ENCODE data around the gene RNF126.

The RNF126 gene

GRCh38 chr19:678791-679388 lies 15.9 kb upstream of the RNF126 start:
- H3K4me3 ChIP-seq (ENCODE audit: low read depth, low read length) = peak overlapping the region; percentile 54
- no peak for TF ChIP-seq CTCF (IDR thresholded peaks at IDR 0.05; ENCODE audit: low read depth, low read length, missing control alignments)
- DNase-seq (ENCODE audit: low read depth) = no peak
- in situ Hi-C loops (cut with HindIII; ENCODE audit: low sequenced_read_pairs) = no loop called here

GRCh38 chr19:677601-678436 lies 14.8 kb upstream of the RNF126 start:
- DNase-seq (ENCODE audit: low read depth) = no peak
- peak overlapping the region; percentile 56 for H3K4me3 ChIP-seq (ENCODE audit: low read depth, low read length)

GRCh38 chr19:677201-677600 lies 14.2 kb upstream of the RNF126 start:
- peak; percentile 35 for DNase-seq (ENCODE audit: low read depth)
- no peak for TF ChIP-seq CTCF (IDR thresholded peaks at IDR 0.05; ENCODE audit: low read depth, low read length, missing control alignments)
- in situ Hi-C loops (cut with HindIII; ENCODE audit: low sequenced_read_pairs) = no loop called here
- H3K4me3 ChIP-seq (ENCODE audit: low read depth, low read length) = peak overlapping the region; percentile 56

More at GRCh38 chr19:677601-678436, 14.8 kb upstream of the RNF126 start:
- in situ Hi-C loops (cut with HindIII; ENCODE audit: low sequenced_read_pairs) = no loop called here
- no peak for TF ChIP-seq CTCF (IDR thresholded peaks at IDR 0.05; ENCODE audit: low read depth, low read length, missing control alignments)

GRCh38 chr19:676339-677105 lies 13.5 kb upstream of the RNF126 start, which contains the start of gene FSTL3:
FSTL3 (plus strand) TSS chr19:676392; CDS start chr19:676424, 32 bp downstream.
- no peak for DNase-seq (ENCODE audit: low read depth)
- in situ Hi-C loops (cut with HindIII; ENCODE audit: low sequenced_read_pairs) = no loop called here
- TF ChIP-seq CTCF (IDR thresholded peaks at IDR 0.05; ENCODE audit: low read depth, low read length, missing control alignments) = no peak
- H3K4me3 ChIP-seq (ENCODE audit: low read depth, low read length) = peak within 1 kb of the TSS; percentile 56

GRCh38 chr19:676007-676338 lies 13.0 kb upstream of the RNF126 start:
- no peak for TF ChIP-seq CTCF (IDR thresholded peaks at IDR 0.05; ENCODE audit: low read depth, low read length, missing control alignments)
- in situ Hi-C loops (cut with HindIII; ENCODE audit: low sequenced_read_pairs) = no loop called here
- peak overlapping the region; percentile 56 for H3K4me3 ChIP-seq (ENCODE audit: low read depth, low read length)
- DNase-seq (ENCODE audit: low read depth) = no peak

Measured in astrocyte of the cerebellum (primary cell).